GM18526 (cell line): ENCODE measurements around the gene KRTAP4-12.
"Not testable (repeated sequence)": the region's sequence is repeated elsewhere in the genome, so short reads cannot be mapped to it uniquely, and the experiment has no call there.

Experiments
- POLR2A ChIP-seq: IDR thresholded peaks from 3 replicates; pipeline ENCODE4 v1.6.1; 2011; ENCODE audit not compliant: insufficient read length; ENCODE audit errors: extremely low read depth

KRTAP4-12 gene

DNA sequence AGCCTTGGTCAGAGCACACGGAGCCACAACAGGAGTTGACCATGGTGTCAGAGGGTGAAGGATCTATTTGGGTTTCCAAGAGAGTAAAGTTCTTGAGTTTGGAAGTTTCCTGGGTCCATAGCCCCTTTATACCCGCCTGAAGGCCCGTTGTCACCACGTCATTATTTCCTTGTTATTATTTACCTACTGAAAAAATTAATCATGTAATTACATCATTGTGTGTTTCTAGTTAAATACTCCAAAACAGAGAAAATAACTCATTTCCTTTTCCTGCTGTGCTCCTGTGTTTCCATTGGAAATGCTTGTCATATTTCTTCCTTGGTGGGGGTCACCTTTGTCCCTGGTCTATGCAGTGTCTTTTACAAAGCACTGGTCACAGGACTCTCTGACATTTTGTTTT is 25.9 kb downstream of the KRTAP4-12 start, which contains the start of gene KRTAP4-8:
Gene KRTAP4-8 (minus strand): TSS at position 101 of the 400 bp plus-strand sequence. CDS start 58 bp downstream, at position 43.
- no peak for TF ChIP-seq POLR2A

GRCh38 chr17:41096055-41096454 is 27.9 kb downstream of the KRTAP4-12 start:
- no peak for TF ChIP-seq POLR2A

DNA sequence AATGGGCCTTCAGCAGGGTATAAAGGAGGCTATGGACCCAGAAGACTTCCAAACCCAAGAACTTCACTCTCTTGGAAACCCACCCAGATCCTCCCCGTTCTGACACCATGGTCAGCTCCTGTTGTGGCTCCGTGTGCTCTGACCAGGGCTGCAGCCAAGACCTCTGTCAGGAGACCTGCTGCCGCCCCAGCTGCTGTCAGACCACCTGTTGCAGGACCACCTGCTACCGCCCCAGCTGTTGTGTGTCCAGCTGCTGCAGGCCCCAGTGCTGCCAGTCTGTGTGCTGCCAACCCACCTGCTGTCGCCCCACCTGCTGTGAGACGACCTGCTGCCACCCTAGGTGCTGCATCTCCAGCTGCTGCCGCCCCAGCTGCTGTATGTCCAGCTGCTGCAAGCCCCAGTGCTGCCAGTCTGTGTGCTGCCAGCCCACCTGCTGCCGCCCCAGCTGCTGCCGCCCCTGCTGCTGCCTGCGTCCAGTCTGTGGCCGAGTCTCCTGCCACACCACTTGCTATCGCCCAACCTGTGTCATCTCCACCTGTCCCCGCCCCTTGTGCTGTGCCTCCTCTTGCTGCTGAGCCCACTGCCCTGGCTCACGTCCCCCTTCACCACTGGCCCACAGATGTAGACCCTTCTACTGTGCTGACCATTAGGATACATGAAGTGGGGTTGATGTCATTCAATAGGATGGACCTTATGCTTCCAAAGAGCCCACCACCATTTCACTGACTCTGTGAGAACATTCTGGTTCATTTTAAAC is 39.7 kb downstream of the KRTAP4-12 start, which contains the start of gene KRTAP4-7:
Gene KRTAP4-7 (plus strand): TSS at position 51 of the 757 bp plus-strand sequence. CDS start 57 bp downstream, at position 108.
- TF ChIP-seq POLR2A: not testable (repeated sequence)

DNA sequence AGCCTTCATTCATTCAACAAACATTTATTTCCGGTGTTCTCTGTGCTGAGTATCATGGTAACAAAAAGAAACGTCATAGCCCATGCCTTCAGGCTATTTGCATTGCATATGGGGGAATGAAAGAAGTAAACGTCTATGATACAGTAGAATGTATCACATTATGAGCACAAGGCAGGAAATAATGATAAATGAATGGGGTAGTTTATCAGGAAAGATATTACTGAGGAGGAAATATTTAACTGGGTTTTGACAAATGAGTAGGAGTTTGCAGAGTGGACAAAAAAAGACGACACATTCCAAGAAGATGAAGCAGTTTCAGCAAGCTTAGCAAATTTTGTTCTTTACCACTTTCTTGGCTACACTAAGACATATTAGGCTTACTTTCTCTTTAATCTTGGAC is 41.4 kb downstream of the KRTAP4-12 start:
- TF ChIP-seq POLR2A: no peak

- TF ChIP-seq POLR2A: no peak
Measured at GRCh38 chr17:41076788-41077187, 47.2 kb downstream of the KRTAP4-12 start.

GRCh38 chr17:41073676-41074075 is 50.3 kb downstream of the KRTAP4-12 start:
- no peak for TF ChIP-seq POLR2A
